Measurements from ENCODE around the gene APH1A.

The APH1A gene

GRCh38 chr1:150282558-150282958, 13.7 kb upstream of the APH1A start:
- no peak for TF ChIP-seq CTCF (IDR thresholded peaks at IDR 0.05; ENCODE audit: extremely low read depth, insufficient read depth, missing control alignments)
- DNase-seq (ENCODE audit: low spot score): no peak
- in situ Hi-C loops (cut with MboI; ENCODE audit: low pct_unique_long_range_greater_than_20kb, low sequenced_read_pairs, unreplicated experiment): no loop called here

GRCh38 chr1:150281758-150282557, 13.1 kb upstream of the APH1A start, which contains the start of gene CIART:
Gene CIART, plus strand, starts transcription at chr1:150282554. Its CDS starts 714 bp downstream, at chr1:150283268.
- no peak for TF ChIP-seq CTCF (IDR thresholded peaks at IDR 0.05; ENCODE audit: extremely low read depth, insufficient read depth, missing control alignments)
- in situ Hi-C loops (cut with MboI; ENCODE audit: low pct_unique_long_range_greater_than_20kb, low sequenced_read_pairs, unreplicated experiment): no loop called here
- peak; percentile 74 for DNase-seq (ENCODE audit: low spot score)

- in situ Hi-C loops (cut with MboI; ENCODE audit: low pct_unique_long_range_greater_than_20kb, low sequenced_read_pairs, unreplicated experiment): no loop called here
- DNase-seq (ENCODE audit: low spot score): peak; percentile 42
- TF ChIP-seq CTCF (IDR thresholded peaks at IDR 0.05; ENCODE audit: extremely low read depth, insufficient read depth, missing control alignments): peak; percentile 70
Observed at GRCh38 chr1:150281221-150281757, 12.5 kb upstream of the APH1A start.

- in situ Hi-C loops (cut with MboI; ENCODE audit: low pct_unique_long_range_greater_than_20kb, low sequenced_read_pairs, unreplicated experiment): no loop called here
- DNase-seq (ENCODE audit: low spot score): no peak
- TF ChIP-seq CTCF (IDR thresholded peaks at IDR 0.05; ENCODE audit: extremely low read depth, insufficient read depth, missing control alignments): no peak
Observed at GRCh38 chr1:150280138-150280707, 11.4 kb upstream of the APH1A start.

- DNase-seq (ENCODE audit: low spot score): no peak
- in situ Hi-C loops (cut with MboI; ENCODE audit: low pct_unique_long_range_greater_than_20kb, low sequenced_read_pairs, unreplicated experiment): loop anchor here (25.0 kb wide), 1 partner anchor 264 kb away; the partner anchor contains the start of gene ADAMTSL4
- TF ChIP-seq CTCF (IDR thresholded peaks at IDR 0.05; ENCODE audit: extremely low read depth, insufficient read depth, missing control alignments): no peak
Observed at GRCh38 chr1:150273311-150273710, 4.5 kb upstream of the APH1A start.

- TF ChIP-seq CTCF (IDR thresholded peaks at IDR 0.05; ENCODE audit: extremely low read depth, insufficient read depth, missing control alignments): no peak
- in situ Hi-C loops (cut with MboI; ENCODE audit: low pct_unique_long_range_greater_than_20kb, low sequenced_read_pairs, unreplicated experiment): loop anchor here (25.0 kb wide), 1 partner anchor 266 kb away; the partner anchor contains the start of gene ADAMTSL4
- no peak for DNase-seq (ENCODE audit: low spot score)
Observed at GRCh38 chr1:150271291-150271959, 2.6 kb upstream of the APH1A start.

Measured in GM13977 (cell line).